SK-N-SH treated with all-trans-retinoic acid at 6 μM for 48 hours (cell line): ENCODE measurements around the gene ETV6.

Source experiments
- ATAC-seq: fragments of 200-7000 bp; cut with Tn5 transposase; 3 replicates; pipeline ENCODE4 v1.9.1; 2020; ENCODE audit warnings: mild to moderate bottlenecking, moderate library complexity
- BACH2 ChIP-seq: fragments of 250-450 bp; sonication (Bioruptor Pico); IDR thresholded peaks from 2 replicates; pipeline ENCODE4 v1.9.0; 2021; ENCODE audit warnings: mild to moderate bottlenecking, borderline replicate concordance
- CREB5 ChIP-seq: fragments of 250-450 bp; sonication (Bioruptor Pico); IDR thresholded peaks from 2 replicates; pipeline ENCODE4 v1.5.1; 2020; ENCODE audit warnings: low read depth, mild to moderate bottlenecking, moderate library complexity
- CSDC2 ChIP-seq: fragments of 250-450 bp; sonication (Bioruptor Pico); IDR thresholded peaks from 2 replicates; pipeline ENCODE4 v1.5.0; 2020; ENCODE audit warnings: mild to moderate bottlenecking, moderate library complexity
- CSRNP3 ChIP-seq: fragments of 250-450 bp; sonication (Bioruptor Pico); IDR thresholded peaks from 2 replicates; pipeline ENCODE4 v1.5.1; 2021; ENCODE audit warnings: mild to moderate bottlenecking, moderate library complexity
- ESRRG ChIP-seq: fragments of 250-450 bp; sonication (Bioruptor Pico); IDR thresholded peaks from 2 replicates; pipeline ENCODE4 v1.6.1; 2021; ENCODE audit warnings: mild to moderate bottlenecking
- GLIS3 ChIP-seq: fragments of 250-450 bp; sonication (Bioruptor Pico); IDR thresholded peaks from 2 replicates; pipeline ENCODE4 v1.5.0; 2020; ENCODE audit warnings: mild to moderate bottlenecking, moderate library complexity
- OSR1 ChIP-seq: fragments of 250-450 bp; sonication (Bioruptor Pico); IDR thresholded peaks from 2 replicates; pipeline ENCODE4 v1.8.0; 2022; ENCODE audit warnings: moderate library complexity, mild to moderate bottlenecking, inconsistent platforms
- PATZ1 ChIP-seq: fragments of 250-450 bp; sonication (Bioruptor Pico); IDR thresholded peaks from 2 replicates; pipeline ENCODE4 v1.8.0; 2020; ENCODE audit warnings: mild to moderate bottlenecking, moderate library complexity, borderline replicate concordance
- POU6F1 ChIP-seq: fragments of 250-450 bp; sonication (Bioruptor Pico); IDR thresholded peaks from 2 replicates; pipeline ENCODE4 v1.8.0; 2021; ENCODE audit warnings: low read depth, mild to moderate bottlenecking, moderate library complexity, borderline replicate concordance
- PPARA ChIP-seq: fragments of 250-450 bp; sonication (Bioruptor Pico); IDR thresholded peaks from 2 replicates; pipeline ENCODE4 v1.5.0; 2020; ENCODE audit warnings: mild to moderate bottlenecking, borderline replicate concordance
- RARB ChIP-seq: fragments of 250-450 bp; sonication (Bioruptor Pico); IDR thresholded peaks from 2 replicates; pipeline ENCODE4 v1.8.0; 2021; ENCODE audit warnings: mild to moderate bottlenecking, moderate library complexity
- SNAI2 ChIP-seq: fragments of 250-450 bp; sonication (Bioruptor Pico); IDR thresholded peaks from 2 replicates; pipeline ENCODE4 v1.5.0; 2020; ENCODE audit warnings: mild to moderate bottlenecking, moderate library complexity
- TCF4 ChIP-seq: fragments of 250-450 bp; sonication (Bioruptor Pico); IDR thresholded peaks from 2 replicates; pipeline ENCODE4 v1.8.0; 2021; ENCODE audit warnings: mild to moderate bottlenecking, moderate library complexity, borderline replicate concordance
- TOX ChIP-seq: fragments of 250-450 bp; sonication (Bioruptor Pico); IDR thresholded peaks from 2 replicates; pipeline ENCODE4 v1.8.0; 2021; ENCODE audit warnings: mild to moderate bottlenecking, moderate library complexity, borderline replicate concordance
- TSHZ2 ChIP-seq: fragments of 250-450 bp; sonication (Bioruptor Pico); IDR thresholded peaks from 2 replicates; pipeline ENCODE4 v1.5.0; 2020; ENCODE audit warnings: mild to moderate bottlenecking, moderate library complexity
- ZC3H10 ChIP-seq: fragments of 250-450 bp; sonication (Bioruptor Pico); IDR thresholded peaks from 2 replicates; pipeline ENCODE4 v1.5.1; 2021; ENCODE audit warnings: mild to moderate bottlenecking, moderate library complexity
- ZFP3 ChIP-seq: fragments of 250-450 bp; sonication (Bioruptor Pico); IDR thresholded peaks from 2 replicates; pipeline ENCODE4 v1.5.0; 2020; ENCODE audit warnings: mild to moderate bottlenecking, moderate library complexity
- ZFP30 ChIP-seq: fragments of 450-650 bp; formaldehyde crosslinking; IDR thresholded peaks from 2 replicates; pipeline ENCODE4 v1.5.0; 2022; ENCODE audit warnings: mild to moderate bottlenecking, moderate library complexity
- ZNF565 ChIP-seq: fragments of 450-650 bp; formaldehyde crosslinking; conservative IDR thresholded peaks from 2 replicates; pipeline ENCODE4 v1.5.0; 2020; ENCODE audit warnings: low read depth, mild to moderate bottlenecking, moderate library complexity
- ZNF70 ChIP-seq: fragments of 450-650 bp; formaldehyde crosslinking; IDR thresholded peaks from 2 replicates; pipeline ENCODE4 v1.5.0; 2020; ENCODE audit warnings: mild to moderate bottlenecking, moderate library complexity

Gene ETV6

GRCh38 chr12:11859705-11860425 is 210.4 kb downstream of the ETV6 start:
- no peak for ATAC-seq

GRCh38 chr12:11861155-11861863 is 211.8 kb downstream of the ETV6 start:
- no peak for ATAC-seq
- no peak for TF ChIP-seq ZFP30
- no peak for TF ChIP-seq TOX
- TF ChIP-seq ESRRG (CRISPR knock-in tag) = no peak
- TF ChIP-seq ZFP3 = no peak
- no peak for TF ChIP-seq TSHZ2 (CRISPR knock-in tag)
- TF ChIP-seq CSDC2 (CRISPR knock-in tag) = no peak
- TF ChIP-seq BACH2 (CRISPR knock-in tag) = no peak
- TF ChIP-seq OSR1 (CRISPR knock-in tag) = no peak
- TF ChIP-seq CSRNP3 (CRISPR knock-in tag) = no peak
- TF ChIP-seq RARB (CRISPR knock-in tag) = no peak
- TF ChIP-seq PATZ1 (CRISPR knock-in tag) = no peak
- no peak for TF ChIP-seq SNAI2 (CRISPR knock-in tag)

More at GRCh38 chr12:11859705-11860425, 210.4 kb downstream of the ETV6 start:
- no peak for TF ChIP-seq GLIS3 (CRISPR knock-in tag)
- no peak for TF ChIP-seq ESRRG (CRISPR knock-in tag)
- TF ChIP-seq ZFP30 = no peak
- no peak for TF ChIP-seq CREB5 (CRISPR knock-in tag)
- no peak for TF ChIP-seq CSDC2 (CRISPR knock-in tag)
- TF ChIP-seq SNAI2 (CRISPR knock-in tag) = no peak
- no peak for TF ChIP-seq ZNF565 (CRISPR knock-in tag)
- TF ChIP-seq RARB (CRISPR knock-in tag) = no peak
- TF ChIP-seq ZC3H10 = no peak
- no peak for TF ChIP-seq ZNF70 (CRISPR knock-in tag)
- no peak for TF ChIP-seq PPARA (CRISPR knock-in tag)
- TF ChIP-seq POU6F1 (CRISPR knock-in tag) = no peak
- TF ChIP-seq TCF4 = no peak
- no peak for TF ChIP-seq PATZ1 (CRISPR knock-in tag)
- no peak for TF ChIP-seq OSR1 (CRISPR knock-in tag)
- TF ChIP-seq CSRNP3 (CRISPR knock-in tag) = no peak
